ENCODE data around the gene CCBE1.

GRCh38 chr18:59725142-59725541, 27.9 kb upstream of the CCBE1 start:
- TF ChIP-seq HDAC6 (IDR thresholded peaks at IDR 0.05; ENCODE audit: low read depth, low read length) (no peak), ZBTB49 (CRISPR knock-in tag; IDR thresholded peaks at IDR 0.05; ENCODE audit: borderline replicate concordance) (no peak), EP300 (IDR thresholded peaks at IDR 0.05; ENCODE audit: low read length) (no peak), DMBX1 (CRISPR knock-in tag; IDR thresholded peaks at IDR 0.05; ENCODE audit: borderline replicate concordance) (no peak), TARDBP (IDR thresholded peaks at IDR 0.05) (no peak), FIP1L1 (IDR thresholded peaks at IDR 0.05; ENCODE audit: low read depth, low read length, poor library complexity, severe bottlenecking) (no peak), USF2 (CRISPR knock-in tag; IDR thresholded peaks at IDR 0.05) (no peak), ZFP36 (IDR thresholded peaks at IDR 0.05; ENCODE audit: low read depth, low read length, partially characterized antibody) (no peak)
- TF ChIP-seq, protein P1, sequence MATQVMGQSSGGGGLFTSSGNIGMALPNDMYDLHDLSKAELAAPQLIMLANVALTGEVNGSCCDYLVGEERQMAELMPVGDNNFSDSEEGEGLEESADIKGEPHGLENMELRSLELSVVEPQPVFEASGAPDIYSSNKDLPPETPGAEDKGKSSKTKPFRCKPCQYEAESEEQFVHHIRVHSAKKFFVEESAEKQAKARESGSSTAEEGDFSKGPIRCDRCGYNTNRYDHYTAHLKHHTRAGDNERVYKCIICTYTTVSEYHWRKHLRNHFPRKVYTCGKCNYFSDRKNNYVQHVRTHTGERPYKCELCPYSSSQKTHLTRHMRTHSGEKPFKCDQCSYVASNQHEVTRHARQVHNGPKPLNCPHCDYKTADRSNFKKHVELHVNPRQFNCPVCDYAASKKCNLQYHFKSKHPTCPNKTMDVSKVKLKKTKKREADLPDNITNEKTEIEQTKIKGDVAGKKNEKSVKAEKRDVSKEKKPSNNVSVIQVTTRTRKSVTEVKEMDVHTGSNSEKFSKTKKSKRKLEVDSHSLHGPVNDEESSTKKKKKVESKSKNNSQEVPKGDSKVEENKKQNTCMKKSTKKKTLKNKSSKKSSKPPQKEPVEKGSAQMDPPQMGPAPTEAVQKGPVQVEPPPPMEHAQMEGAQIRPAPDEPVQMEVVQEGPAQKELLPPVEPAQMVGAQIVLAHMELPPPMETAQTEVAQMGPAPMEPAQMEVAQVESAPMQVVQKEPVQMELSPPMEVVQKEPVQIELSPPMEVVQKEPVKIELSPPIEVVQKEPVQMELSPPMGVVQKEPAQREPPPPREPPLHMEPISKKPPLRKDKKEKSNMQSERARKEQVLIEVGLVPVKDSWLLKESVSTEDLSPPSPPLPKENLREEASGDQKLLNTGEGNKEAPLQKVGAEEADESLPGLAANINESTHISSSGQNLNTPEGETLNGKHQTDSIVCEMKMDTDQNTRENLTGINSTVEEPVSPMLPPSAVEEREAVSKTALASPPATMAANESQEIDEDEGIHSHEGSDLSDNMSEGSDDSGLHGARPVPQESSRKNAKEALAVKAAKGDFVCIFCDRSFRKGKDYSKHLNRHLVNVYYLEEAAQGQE (IDR thresholded peaks at IDR 0.05; ENCODE audit: borderline replicate concordance), result no peak
- TF ChIP-seq, protein P1 (CRISPR knock-in tag; IDR thresholded peaks at IDR 0.05; ENCODE audit: low read depth), result no peak
